Retinal pigment epithelial cell (primary cell): ENCODE results near the gene GBGT1.

Experiments used
- DNase-seq: peaks from one replicate; pipeline ENCODE4 v3.0.0-alpha.2; 2010; ENCODE audit warnings: low read depth
- H3K4me3 ChIP-seq: 2 replicates; pipeline ENCODE4 v1.5.1; 2011; ENCODE audit warnings: mild to moderate bottlenecking, low read length, control low read depth, moderate library complexity
- CTCF ChIP-seq: conservative IDR thresholded peaks from 2 replicates; pipeline ENCODE4 v1.5.1; 2011; ENCODE audit warnings: low read depth, low read length, control low read depth, inconsistent platforms

Gene GBGT1

GRCh38 chr9:133132174-133132573 is 31.5 kb downstream of the GBGT1 start:
- DNase-seq = no peak
- no peak overlapping the region for H3K4me3 ChIP-seq
- TF ChIP-seq CTCF = no peak

- DNase-seq = no peak
- no peak overlapping the region for H3K4me3 ChIP-seq
- no peak for TF ChIP-seq CTCF
Measured at GRCh38 chr9:133131506-133131905, 32.2 kb downstream of the GBGT1 start.

- DNase-seq = no peak
- H3K4me3 ChIP-seq = no peak overlapping the region
- TF ChIP-seq CTCF = no peak
Measured at GRCh38 chr9:133130685-133131244, 32.9 kb downstream of the GBGT1 start.

GRCh38 chr9:133129001-133129795 is 34.5 kb downstream of the GBGT1 start:
- no peak for DNase-seq
- no peak overlapping the region for H3K4me3 ChIP-seq
- no peak for TF ChIP-seq CTCF

GRCh38 chr9:133128152-133128551 is 35.6 kb downstream of the GBGT1 start:
- TF ChIP-seq CTCF = no peak
- H3K4me3 ChIP-seq = no peak overlapping the region
- no peak for DNase-seq

GRCh38 chr9:133127340-133127981 is 36.3 kb downstream of the GBGT1 start:
- no peak for TF ChIP-seq CTCF
- no peak overlapping the region for H3K4me3 ChIP-seq
- no peak for DNase-seq
